Measurements from ENCODE around the gene C10orf105. TPM values are rescaled to one million over a fixed set of nuclear protein-coding genes. Genes with fewer than 3 reads are reported as not detected.
A peak's percentile ranks its signal among the peaks of the same experiment; 100 is the strongest.

The C10orf105 gene
- polyA plus RNA-seq, 10 donors = 0.08 to 0.36 (median 0.16) TPM; not detected in 1

GRCh38 chr10:71700731-71701368 is 18.7 kb downstream of the C10orf105 start:
- DNase-seq = no peak

- DNase-seq = no peak
Observed at GRCh38 chr10:71698737-71699136, 20.8 kb downstream of the C10orf105 start.

GRCh38 chr10:71697938-71698709 is 21.5 kb downstream of the C10orf105 start:
- DNase-seq = no peak

- peak in 2 of 3 donors; percentile 27 to 53 for DNase-seq
Observed at GRCh38 chr10:71696628-71697326, 22.8 kb downstream of the C10orf105 start.

GRCh38 chr10:71695502-71696476 is 23.8 kb downstream of the C10orf105 start:
- no peak for DNase-seq

GRCh38 chr10:71694567-71694968 is 25.0 kb downstream of the C10orf105 start:
- DNase-seq = peak in 2 of 3 donors; percentile 29 to 45

GRCh38 chr10:71694039-71694501 is 25.5 kb downstream of the C10orf105 start:
- no peak for DNase-seq

GRCh38 chr10:71693377-71693776 is 26.2 kb downstream of the C10orf105 start:
- DNase-seq = no peak

GRCh38 chr10:71692598-71693306 is 26.8 kb downstream of the C10orf105 start:
- no peak for DNase-seq

- DNase-seq = no peak
Observed at GRCh38 chr10:71691405-71691804, 28.2 kb downstream of the C10orf105 start.

- no peak for DNase-seq
Observed at GRCh38 chr10:71690094-71690720, 29.4 kb downstream of the C10orf105 start.

GRCh38 chr10:71688256-71688655 is 31.3 kb downstream of the C10orf105 start:
- DNase-seq = no peak

- no peak for DNase-seq
Observed at GRCh38 chr10:71687480-71687879, 32.1 kb downstream of the C10orf105 start.

GRCh38 chr10:71687077-71687476 is 32.5 kb downstream of the C10orf105 start:
- DNase-seq = no peak

GRCh38 chr10:71685554-71686232 is 33.9 kb downstream of the C10orf105 start:
- no peak for DNase-seq

GRCh38 chr10:71684356-71685173 is 35.0 kb downstream of the C10orf105 start:
- DNase-seq = no peak

- DNase-seq = no peak
Observed at GRCh38 chr10:71683301-71683700, 36.3 kb downstream of the C10orf105 start.

- no peak for DNase-seq
Observed at GRCh38 chr10:71681977-71682376, 37.6 kb downstream of the C10orf105 start.

- peak in 1 of 3 donors; percentile 36 for DNase-seq
Observed at GRCh38 chr10:71679425-71679824, 40.2 kb downstream of the C10orf105 start.
